Suppressor macrophage treated with lipopolysaccharide for 1 hour (primary cell): ENCODE results near the gene BABAM2.
"Not testable (repeated sequence)": the region's sequence is repeated elsewhere in the genome, so short reads cannot be mapped to it uniquely, and the experiment has no call there.

Experiments used
- DNase-seq, 3 donors: peaks; one replicate each; pipeline ENCODE4 v3.0.0-alpha.2; 2020 to 2022

The BABAM2 gene

GRCh38 chr2:28219758-28220368 is 329.3 kb downstream of the BABAM2 start:
- DNase-seq, result no peak

- DNase-seq, result peak in 2 of 3 donors; percentile 39
Measured at GRCh38 chr2:28224648-28225472, 334.3 kb downstream of the BABAM2 start.

GRCh38 chr2:28225473-28226080 is 335.0 kb downstream of the BABAM2 start:
- no peak for DNase-seq

GRCh38 chr2:28226558-28226957 is 336.0 kb downstream of the BABAM2 start:
- no peak for DNase-seq

- no peak for DNase-seq
Measured at GRCh38 chr2:28227498-28227897, 337.0 kb downstream of the BABAM2 start.

- DNase-seq, result no peak
Measured at GRCh38 chr2:28228434-28228995, 338.0 kb downstream of the BABAM2 start.

- DNase-seq, result peak; percentile 72 to 84 (median 81)
Measured at GRCh38 chr2:28231110-28231631, 340.6 kb downstream of the BABAM2 start.

GRCh38 chr2:28232295-28232694 is 341.8 kb downstream of the BABAM2 start:
- DNase-seq, result no peak

- DNase-seq, result no peak
Measured at GRCh38 chr2:28233164-28233676, 342.7 kb downstream of the BABAM2 start.

- DNase-seq, result no peak
Measured at GRCh38 chr2:28234807-28235206, 344.3 kb downstream of the BABAM2 start.

GRCh38 chr2:28239207-28239606 is 348.7 kb downstream of the BABAM2 start:
- DNase-seq, result no peak

- no peak for DNase-seq
Measured at GRCh38 chr2:28240937-28241336, 350.4 kb downstream of the BABAM2 start.

- no peak for DNase-seq
Measured at GRCh38 chr2:28247290-28247689, 356.8 kb downstream of the BABAM2 start.

GRCh38 chr2:28247734-28248133 is 357.2 kb downstream of the BABAM2 start:
- no peak for DNase-seq

GRCh38 chr2:28248511-28248910 is 358.0 kb downstream of the BABAM2 start:
- no peak for DNase-seq

- no peak for DNase-seq
Measured at GRCh38 chr2:28250006-28250405, 359.5 kb downstream of the BABAM2 start.

GRCh38 chr2:28251337-28251736 is 360.8 kb downstream of the BABAM2 start:
- no peak for DNase-seq

- no peak for DNase-seq
Measured at GRCh38 chr2:28252311-28252710, 361.8 kb downstream of the BABAM2 start.

GRCh38 chr2:28253543-28253942 is 363.0 kb downstream of the BABAM2 start:
- DNase-seq, result no peak

- not testable (repeated sequence) for DNase-seq
Measured at GRCh38 chr2:28255231-28255630, 364.7 kb downstream of the BABAM2 start.

GRCh38 chr2:28257182-28257581 is 366.7 kb downstream of the BABAM2 start:
- DNase-seq, result no peak

- DNase-seq, result not testable (repeated sequence)
Measured at GRCh38 chr2:28259226-28259625, 368.7 kb downstream of the BABAM2 start.

GRCh38 chr2:28263690-28264089 is 373.2 kb downstream of the BABAM2 start:
- DNase-seq, result no peak
